NCI-H1092 (cell line): ENCODE data around the gene PSMA7.

Experiments
- DNase-seq: peaks from one replicate; lab custom pipeline; 2025; lab: John Stamatoyannopoulos, UW

Gene PSMA7

GRCh38 chr20:62171245-62171644 is 28.1 kb upstream of the PSMA7 start:
- no peak for DNase-seq

GRCh38 chr20:62170536-62170935 is 27.3 kb upstream of the PSMA7 start:
- DNase-seq: no peak

GRCh38 chr20:62168890-62169435 is 25.8 kb upstream of the PSMA7 start:
- no peak for DNase-seq

- no peak for DNase-seq
Measured at GRCh38 chr20:62168061-62168460, 24.9 kb upstream of the PSMA7 start.

GRCh38 chr20:62167474-62167873 is 24.3 kb upstream of the PSMA7 start:
- DNase-seq: no peak

- no peak for DNase-seq
Measured at GRCh38 chr20:62165762-62166399, 22.7 kb upstream of the PSMA7 start.

GRCh38 chr20:62164879-62165761 is 21.9 kb upstream of the PSMA7 start:
- no peak for DNase-seq

- DNase-seq: no peak
Measured at GRCh38 chr20:62163986-62164762, 21.0 kb upstream of the PSMA7 start.

- no peak for DNase-seq
Measured at GRCh38 chr20:62163485-62163865, 20.3 kb upstream of the PSMA7 start.

- no peak for DNase-seq
Measured at GRCh38 chr20:62162765-62163484, 19.7 kb upstream of the PSMA7 start.

GRCh38 chr20:62161347-62161746 is 18.2 kb upstream of the PSMA7 start:
- no peak for DNase-seq

GRCh38 chr20:62160876-62161275 is 17.7 kb upstream of the PSMA7 start:
- no peak for DNase-seq

- no peak for DNase-seq
Measured at GRCh38 chr20:62160253-62160652, 17.1 kb upstream of the PSMA7 start.

- no peak for DNase-seq
Measured at GRCh38 chr20:62159839-62160238, 16.6 kb upstream of the PSMA7 start.

- no peak for DNase-seq
Measured at GRCh38 chr20:62159052-62159451, 15.9 kb upstream of the PSMA7 start.

- no peak for DNase-seq
Measured at GRCh38 chr20:62158541-62158940, 15.3 kb upstream of the PSMA7 start.

GRCh38 chr20:62158088-62158400 is 14.8 kb upstream of the PSMA7 start:
- DNase-seq: no peak

- no peak for DNase-seq
Measured at GRCh38 chr20:62157387-62158087, 14.3 kb upstream of the PSMA7 start.

- no peak for DNase-seq
Measured at GRCh38 chr20:62156592-62157386, 13.6 kb upstream of the PSMA7 start.

- no peak for DNase-seq
Measured at GRCh38 chr20:62156254-62156556, 13.0 kb upstream of the PSMA7 start.
